HFF-Myc (cell line): Measurements from ENCODE around the gene HCST.

Experiments used
- DNase-seq: peaks from one replicate; pipeline ENCODE4 v3.0.0-alpha.2; 2011; ENCODE audit warnings: low read depth; ENCODE audit errors: extremely low read depth
- H3K4me3 ChIP-seq: replicated peaks from 2 replicates; pipeline ENCODE4 v1.5.1; 2011; ENCODE audit warnings: low read depth, mild to moderate bottlenecking, control low read depth, low read length
- TF ChIP-seq, protein P1 (sequence below): IDR thresholded peaks from 2 replicates; pipeline ENCODE4 v1.5.1; 2012; ENCODE audit warnings: mild to moderate bottlenecking, low read depth, low read length, control low read depth; ENCODE audit errors: missing control alignments

HCST gene

GRCh38 chr19:35911173-35911572 lies 8.8 kb downstream of the HCST start:
- TF ChIP-seq, protein P1, sequence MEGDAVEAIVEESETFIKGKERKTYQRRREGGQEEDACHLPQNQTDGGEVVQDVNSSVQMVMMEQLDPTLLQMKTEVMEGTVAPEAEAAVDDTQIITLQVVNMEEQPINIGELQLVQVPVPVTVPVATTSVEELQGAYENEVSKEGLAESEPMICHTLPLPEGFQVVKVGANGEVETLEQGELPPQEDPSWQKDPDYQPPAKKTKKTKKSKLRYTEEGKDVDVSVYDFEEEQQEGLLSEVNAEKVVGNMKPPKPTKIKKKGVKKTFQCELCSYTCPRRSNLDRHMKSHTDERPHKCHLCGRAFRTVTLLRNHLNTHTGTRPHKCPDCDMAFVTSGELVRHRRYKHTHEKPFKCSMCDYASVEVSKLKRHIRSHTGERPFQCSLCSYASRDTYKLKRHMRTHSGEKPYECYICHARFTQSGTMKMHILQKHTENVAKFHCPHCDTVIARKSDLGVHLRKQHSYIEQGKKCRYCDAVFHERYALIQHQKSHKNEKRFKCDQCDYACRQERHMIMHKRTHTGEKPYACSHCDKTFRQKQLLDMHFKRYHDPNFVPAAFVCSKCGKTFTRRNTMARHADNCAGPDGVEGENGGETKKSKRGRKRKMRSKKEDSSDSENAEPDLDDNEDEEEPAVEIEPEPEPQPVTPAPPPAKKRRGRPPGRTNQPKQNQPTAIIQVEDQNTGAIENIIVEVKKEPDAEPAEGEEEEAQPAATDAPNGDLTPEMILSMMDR: no peak
- DNase-seq: no peak

GRCh38 chr19:35911790-35912189 lies 9.5 kb downstream of the HCST start:
- DNase-seq: no peak
- no peak overlapping the region for H3K4me3 ChIP-seq
- TF ChIP-seq, protein P1: no peak

More at GRCh38 chr19:35911173-35911572, 8.8 kb downstream of the HCST start:
- H3K4me3 ChIP-seq: no peak overlapping the region

- no peak for DNase-seq
- TF ChIP-seq, protein P1: no peak
These were observed 11.3 kb downstream of the HCST start for GRCh38 chr19:35913589-35913988.

DNA sequence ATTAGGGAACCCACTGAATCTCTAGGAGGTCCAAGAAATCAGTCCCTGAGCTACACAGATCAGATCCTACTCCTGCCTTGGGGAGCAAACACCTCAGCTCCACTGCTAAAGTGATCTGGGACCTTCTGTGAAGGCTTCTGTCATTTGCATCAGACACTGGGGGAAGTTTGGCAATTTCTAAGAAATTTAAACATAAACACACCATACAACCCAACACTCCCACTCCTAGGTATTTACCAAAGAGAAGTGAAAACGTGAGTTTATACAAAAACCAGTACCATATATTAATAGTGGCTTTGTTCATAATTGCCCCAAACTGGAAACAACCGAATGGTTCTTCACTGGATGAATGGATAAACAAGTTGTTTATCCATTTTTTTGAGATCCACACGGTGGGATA lies 13.1 kb downstream of the HCST start:
- no peak overlapping the region for H3K4me3 ChIP-seq
- DNase-seq: no peak
- TF ChIP-seq, protein P1: no peak

More at GRCh38 chr19:35913589-35913988, 11.3 kb downstream of the HCST start:
- H3K4me3 ChIP-seq: no peak overlapping the region

DNA sequence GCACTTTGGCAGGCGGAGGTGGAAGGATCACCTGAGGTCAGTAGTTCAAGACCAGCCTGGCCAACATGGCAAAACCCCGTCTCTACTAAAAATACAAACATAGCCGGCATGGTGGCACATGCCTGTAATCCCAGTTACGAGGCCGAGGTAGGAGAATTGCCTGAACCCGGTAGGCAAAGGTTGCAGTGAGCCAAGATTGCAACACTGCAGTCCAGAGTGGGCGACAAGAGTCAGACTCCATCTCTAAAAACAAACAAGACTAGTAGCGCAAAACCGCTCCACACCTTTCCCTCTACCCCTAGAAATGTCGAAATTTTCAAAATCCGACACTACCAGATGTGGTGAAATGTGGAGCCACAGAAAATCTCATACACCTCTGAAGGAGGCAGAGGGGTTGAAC lies 17.0 kb downstream of the HCST start:
- TF ChIP-seq, protein P1: no peak
- H3K4me3 ChIP-seq: no peak overlapping the region
- DNase-seq: no peak

- no peak overlapping the region for H3K4me3 ChIP-seq
- TF ChIP-seq, protein P1: no peak
- DNase-seq: no peak
These were observed 18.7 kb downstream of the HCST start for GRCh38 chr19:35921012-35921411.

DNA sequence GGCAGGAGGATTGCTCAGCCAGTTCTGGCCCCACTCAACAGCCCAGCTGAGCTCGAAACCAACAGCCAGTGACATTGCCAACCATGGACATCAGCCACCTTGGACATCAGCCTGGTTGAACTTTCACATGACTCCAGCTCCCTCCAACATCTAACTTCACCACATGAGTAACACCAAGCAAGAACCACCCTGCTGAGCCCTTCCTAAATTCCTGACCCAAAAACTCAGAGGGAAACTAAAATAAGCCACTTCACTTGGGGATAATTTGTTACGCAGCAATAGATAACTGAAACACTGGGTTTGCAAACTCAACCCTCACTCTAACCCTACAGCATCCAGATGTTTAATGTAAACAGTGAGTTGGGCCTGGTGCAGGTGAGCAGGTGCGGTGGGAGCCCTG lies 23.2 kb downstream of the HCST start:
- H3K4me3 ChIP-seq: no peak overlapping the region
- TF ChIP-seq, protein P1: no peak
- no peak for DNase-seq
